Glutamatergic neuron (in vitro differentiated cells): ENCODE measurements around the gene PRKAR1B. TPM values are rescaled to one million over a fixed set of nuclear protein-coding genes. Genes with fewer than 3 reads are reported as not detected.

Source experiments
- DNase-seq: peaks from one replicate; pipeline ENCODE4 v3.0.0; 2022
- H3K27ac Mint-ChIP-seq: one replicate; pipeline ENCODE4 v1.8.0; 2020; ENCODE audit warnings: mild to moderate bottlenecking, mixed read lengths, inconsistent platforms; ENCODE audit not compliant: unreplicated experiment
- H3K27me3 Mint-ChIP-seq: one replicate; pipeline ENCODE4 v1.8.0; 2020; ENCODE audit warnings: mild to moderate bottlenecking, moderate library complexity, mixed read lengths, inconsistent platforms; ENCODE audit not compliant: unreplicated experiment
- H3K36me3 Mint-ChIP-seq: one replicate; pipeline ENCODE4 v1.8.0; 2020; ENCODE audit warnings: mild to moderate bottlenecking, mixed read lengths, inconsistent platforms; ENCODE audit not compliant: unreplicated experiment
- H3K4me1 Mint-ChIP-seq: one replicate; pipeline ENCODE4 v1.8.0; 2020; ENCODE audit warnings: mild to moderate bottlenecking, low read depth, mixed read lengths, inconsistent platforms; ENCODE audit not compliant: unreplicated experiment
- H3K4me3 Mint-ChIP-seq: one replicate; pipeline ENCODE4 v1.8.0; 2020; ENCODE audit warnings: mild to moderate bottlenecking, mixed read lengths, inconsistent platforms; ENCODE audit not compliant: unreplicated experiment
- H3K9me3 Mint-ChIP-seq: one replicate; pipeline ENCODE4 v1.8.0; 2020; ENCODE audit warnings: mild to moderate bottlenecking, moderate library complexity, mixed read lengths, inconsistent platforms; ENCODE audit not compliant: unreplicated experiment
- total RNA-seq: library from RNA; stranded (reverse); fragmentation: NEBNext Ultra II Directional; extraction: Animal tissue kit (Norgen Biotek cat#: 25700); gene quantifications from one replicate; pipeline ENCODE4 v1.2.1, GENCODE V29; 2021; ENCODE audit not compliant: unreplicated experiment
- TF ChIP-seq, protein P1 (sequence below): fragments of 200-600 bp; sonication (generic); IDR thresholded peaks from one replicate; pipeline ENCODE4 v1.5.0; 2021; ENCODE audit not compliant: partially characterized antibody, unreplicated experiment

Gene PRKAR1B
- total RNA-seq, 1 donor from 2014 or later, result 12.8 TPM

DNA sequence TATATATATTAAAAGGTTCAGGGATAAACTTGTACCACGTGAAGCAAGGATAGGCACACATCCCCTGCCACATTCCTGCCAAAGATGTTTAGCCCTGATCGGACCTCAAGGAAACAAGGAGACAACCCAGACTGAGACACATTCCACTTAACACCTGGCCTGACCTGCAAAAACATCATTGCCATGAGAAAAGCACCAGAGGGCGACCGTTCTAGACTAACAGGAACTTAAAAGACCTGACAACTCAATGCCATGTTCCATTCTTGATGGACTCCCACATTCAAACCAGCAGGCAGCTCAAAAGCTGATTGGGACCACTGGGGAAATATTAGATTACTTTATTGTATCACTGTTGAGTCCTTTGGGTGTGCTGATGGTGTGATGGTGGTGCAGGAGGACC, 199.4 kb downstream of the PRKAR1B start:
- H3K27ac Mint-ChIP-seq, result no peak overlapping the region
- H3K4me1 Mint-ChIP-seq, result peaks cover 5% of the 10 kb centered on the region
- no peak for DNase-seq
- no peak overlapping the region for H3K4me3 Mint-ChIP-seq
- no peaks in the 10 kb centered on the region for H3K36me3 Mint-ChIP-seq
- H3K9me3 Mint-ChIP-seq, result peaks cover 7% of the 10 kb centered on the region
- H3K27me3 Mint-ChIP-seq, result peaks cover 10% of the 10 kb centered on the region
- TF ChIP-seq, protein P1, sequence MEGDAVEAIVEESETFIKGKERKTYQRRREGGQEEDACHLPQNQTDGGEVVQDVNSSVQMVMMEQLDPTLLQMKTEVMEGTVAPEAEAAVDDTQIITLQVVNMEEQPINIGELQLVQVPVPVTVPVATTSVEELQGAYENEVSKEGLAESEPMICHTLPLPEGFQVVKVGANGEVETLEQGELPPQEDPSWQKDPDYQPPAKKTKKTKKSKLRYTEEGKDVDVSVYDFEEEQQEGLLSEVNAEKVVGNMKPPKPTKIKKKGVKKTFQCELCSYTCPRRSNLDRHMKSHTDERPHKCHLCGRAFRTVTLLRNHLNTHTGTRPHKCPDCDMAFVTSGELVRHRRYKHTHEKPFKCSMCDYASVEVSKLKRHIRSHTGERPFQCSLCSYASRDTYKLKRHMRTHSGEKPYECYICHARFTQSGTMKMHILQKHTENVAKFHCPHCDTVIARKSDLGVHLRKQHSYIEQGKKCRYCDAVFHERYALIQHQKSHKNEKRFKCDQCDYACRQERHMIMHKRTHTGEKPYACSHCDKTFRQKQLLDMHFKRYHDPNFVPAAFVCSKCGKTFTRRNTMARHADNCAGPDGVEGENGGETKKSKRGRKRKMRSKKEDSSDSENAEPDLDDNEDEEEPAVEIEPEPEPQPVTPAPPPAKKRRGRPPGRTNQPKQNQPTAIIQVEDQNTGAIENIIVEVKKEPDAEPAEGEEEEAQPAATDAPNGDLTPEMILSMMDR, result no peak

DNA sequence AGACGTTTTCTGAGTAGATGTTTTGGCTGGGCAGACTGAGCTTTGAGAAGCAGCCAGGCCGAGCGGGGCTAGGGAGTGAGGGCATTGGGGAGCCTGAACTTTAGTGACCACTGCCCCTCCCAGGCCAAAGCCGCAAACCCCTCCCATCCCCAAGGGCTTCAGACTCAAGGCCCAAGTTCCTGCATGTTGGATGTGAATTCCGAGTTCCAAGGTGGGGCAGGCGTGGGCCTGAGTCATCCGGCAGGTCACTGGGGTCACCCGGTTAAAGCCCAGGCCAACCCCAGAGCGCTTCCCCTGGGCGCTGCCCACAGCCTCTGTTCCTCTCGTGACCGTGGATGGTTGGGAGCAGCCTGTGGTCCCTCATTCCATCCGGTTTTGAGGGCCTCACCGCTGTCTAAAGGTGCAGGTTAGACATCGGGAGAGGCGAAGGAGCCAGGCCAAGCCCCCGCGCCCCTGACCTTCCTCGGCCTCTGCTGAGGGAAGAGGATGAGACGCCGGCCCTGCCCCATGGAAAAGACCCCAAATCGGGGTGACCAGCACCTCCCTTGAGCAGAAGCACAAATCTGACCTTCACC, 200.5 kb downstream of the PRKAR1B start:
- Mint-ChIP-seq H3K4me1 (peaks cover 5% of the 10 kb centered on the region), H3K4me3 (no peak overlapping the region), H3K36me3 (no peaks in the 10 kb centered on the region), H3K9me3 (peaks cover 7% of the 10 kb centered on the region), H3K27ac (no peak overlapping the region), H3K27me3 (peaks cover 10% of the 10 kb centered on the region)
- TF ChIP-seq, protein P1, result no peak
- DNase-seq, result no peak

DNA sequence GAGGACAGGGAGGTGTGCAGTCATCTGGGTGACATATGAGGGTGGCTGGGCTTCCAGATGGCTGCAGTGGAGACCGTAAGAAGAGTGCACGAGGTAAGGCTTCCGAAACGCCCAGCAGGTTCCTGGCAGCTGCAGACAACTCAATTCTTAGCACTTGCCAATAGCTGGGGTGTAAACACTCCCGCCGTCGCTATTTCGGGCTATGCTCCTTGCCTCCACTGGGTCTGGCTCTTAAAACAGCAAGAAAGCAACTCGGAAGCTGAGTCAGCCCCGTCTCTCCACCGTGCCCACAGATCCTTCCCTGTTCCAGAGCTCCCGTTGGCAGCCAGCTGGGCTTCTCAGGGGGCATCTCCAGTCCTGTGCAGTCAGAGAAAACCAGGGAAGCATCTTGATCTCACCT, 201.3 kb downstream of the PRKAR1B start:
- TF ChIP-seq, protein P1, result no peak
- Mint-ChIP-seq H3K4me3 (no peak overlapping the region), H3K9me3 (peaks cover 7% of the 10 kb centered on the region), H3K27me3 (peaks cover 12% of the 10 kb centered on the region), H3K4me1 (peaks cover 5% of the 10 kb centered on the region), H3K36me3 (no peaks in the 10 kb centered on the region), H3K27ac (no peak overlapping the region)
- no peak for DNase-seq

DNA sequence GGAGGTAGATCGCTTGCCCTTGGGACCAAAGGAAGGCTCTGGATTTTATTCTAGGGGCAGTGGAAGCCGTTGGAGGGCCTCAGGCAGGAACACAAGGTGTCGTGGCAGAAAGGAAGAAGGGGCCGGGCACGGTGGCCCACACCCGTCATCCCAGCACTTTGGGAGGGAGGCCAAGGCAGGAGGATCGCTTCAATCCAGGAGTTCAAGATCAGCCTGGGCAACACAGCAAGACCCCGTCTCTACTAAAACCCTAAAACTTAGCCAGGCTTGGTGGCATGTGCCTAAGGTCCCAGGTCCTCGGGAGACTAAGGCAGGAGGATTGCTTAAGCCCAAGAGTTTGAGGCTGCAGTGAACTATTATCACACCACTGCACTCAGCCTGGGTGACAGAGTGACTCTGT, 202.3 kb downstream of the PRKAR1B start:
- H3K4me3 Mint-ChIP-seq, result no peak overlapping the region
- no peak for DNase-seq
- peaks cover 12% of the 10 kb centered on the region for H3K27me3 Mint-ChIP-seq
- no peak overlapping the region for H3K27ac Mint-ChIP-seq
- H3K36me3 Mint-ChIP-seq, result no peaks in the 10 kb centered on the region
- TF ChIP-seq, protein P1, result no peak
- H3K4me1 Mint-ChIP-seq, result peaks cover 5% of the 10 kb centered on the region
- H3K9me3 Mint-ChIP-seq, result peaks cover 5% of the 10 kb centered on the region

DNA sequence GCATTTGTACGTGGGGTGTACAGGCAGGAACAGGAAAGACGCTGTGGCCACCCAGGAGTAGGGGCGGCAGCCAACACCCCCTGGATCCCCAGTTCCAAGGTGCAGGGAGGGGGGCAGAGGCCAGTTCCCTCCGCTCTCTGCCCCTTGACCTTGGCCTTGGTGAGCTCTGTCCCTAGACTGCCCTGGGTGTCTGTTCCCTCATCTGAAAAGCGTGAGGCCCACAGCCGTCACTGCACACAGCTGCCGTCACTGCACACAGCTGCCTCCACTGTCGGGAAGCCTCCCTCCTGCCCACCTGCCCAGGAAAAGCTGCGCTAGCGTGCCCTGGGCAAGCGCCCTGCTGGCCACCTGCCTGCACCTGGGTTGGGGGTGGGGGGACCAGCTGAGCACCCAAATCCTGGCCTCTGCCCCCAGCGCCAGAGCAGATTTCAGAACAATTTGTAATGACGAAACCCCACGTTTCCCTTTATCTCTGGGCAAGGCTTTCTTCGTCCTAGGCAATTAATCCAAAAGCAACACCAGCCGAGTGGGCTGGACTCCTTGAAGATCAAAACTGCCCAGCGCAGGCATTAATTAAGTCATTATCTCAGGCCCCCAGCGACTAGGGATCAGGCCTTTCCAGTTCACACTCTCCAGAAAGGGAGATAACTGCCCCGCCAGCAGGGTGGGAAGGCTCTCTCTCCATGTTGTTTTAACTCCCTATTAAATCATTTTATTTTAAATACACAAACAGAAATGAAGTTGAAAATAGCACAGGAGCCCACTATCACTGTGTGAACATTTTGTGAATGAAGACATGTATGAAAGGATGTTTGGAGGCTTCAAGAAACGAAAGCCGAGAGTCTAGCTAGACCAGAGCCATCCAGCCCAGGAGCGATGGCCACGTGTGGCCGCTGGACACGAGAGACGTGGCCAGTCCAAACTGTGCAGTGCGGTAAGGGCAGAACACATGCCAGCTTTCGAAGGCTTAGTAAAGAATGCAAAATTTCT, 203.4 kb downstream of the PRKAR1B start:
- H3K9me3 Mint-ChIP-seq, result peaks cover 5% of the 10 kb centered on the region
- H3K4me1 Mint-ChIP-seq, result peaks cover 5% of the 10 kb centered on the region
- H3K36me3 Mint-ChIP-seq, result no peaks in the 10 kb centered on the region
- peak overlapping the region; percentile 22 for H3K27ac Mint-ChIP-seq
- peak; percentile 58 for DNase-seq
- no peak overlapping the region for H3K4me3 Mint-ChIP-seq
- H3K27me3 Mint-ChIP-seq, result peaks cover 12% of the 10 kb centered on the region
- TF ChIP-seq, protein P1, result no peak
